Immature natural killer cell (primary cell): ENCODE results near the gene R3HDM4. TPM values are rescaled to one million over a fixed set of nuclear protein-coding genes. Genes with fewer than 3 reads are reported as not detected.

Experiments
- DNase-seq, 3 donors: peaks; one replicate each; pipeline ENCODE4 v3.0.0; 2022; ENCODE audit warnings: mixed read lengths in 1 of 3
- H3K27ac Mint-ChIP-seq, 6 donors: one replicate each; pipeline ENCODE4 v1.8.0; 2020; ENCODE audit warnings: mixed read lengths in 6 of 6, mild to moderate bottlenecking in 5 of 6, inconsistent platforms in 4 of 6, moderate library complexity in 3 of 6
- H3K27me3 Mint-ChIP-seq, 3 donors: one replicate each; pipeline ENCODE4 v1.8.0; 2020 to 2021; ENCODE audit warnings: low read depth in 3 of 3, mild to moderate bottlenecking in 3 of 3, mixed read lengths in 3 of 3, moderate library complexity in 3 of 3, inconsistent platforms in 1 of 3
- H3K36me3 Mint-ChIP-seq, 3 donors: one replicate each; pipeline ENCODE4 v1.8.0; 2020; ENCODE audit warnings: mixed read lengths in 3 of 3, inconsistent platforms in 2 of 3, mild to moderate bottlenecking in 2 of 3
- H3K4me1 Mint-ChIP-seq, 2 donors: one replicate each; pipeline ENCODE4 v1.8.0; 2020; ENCODE audit warnings: inconsistent platforms in 2 of 2, mild to moderate bottlenecking in 2 of 2, mixed read lengths in 2 of 2, moderate library complexity in 1 of 2
- H3K4me3 Mint-ChIP-seq, 5 donors: one replicate each; pipeline ENCODE4 v1.8.0; 2020; ENCODE audit warnings: mild to moderate bottlenecking in 5 of 5, mixed read lengths in 5 of 5, inconsistent platforms in 3 of 5, moderate library complexity in 3 of 5
- H3K9me3 Mint-ChIP-seq, 6 donors: one replicate each; pipeline ENCODE4 v1.8.0; 2020; ENCODE audit warnings: mild to moderate bottlenecking in 6 of 6, mixed read lengths in 6 of 6, inconsistent platforms in 4 of 6, moderate library complexity in 3 of 6
- polyA plus RNA-seq, 3 donors: library from polyadenylated mRNA; unstranded; fragments of 300-500 nt; fragmentation: Illumina TruSeq; gene quantifications; one replicate each; pipeline ENCODE4 v1.2.3, GENCODE V29; 2021

The R3HDM4 gene
- polyA plus RNA-seq, 3 donors from 2014 or later, result 83.5 to 146 (median 85.8) TPM

GRCh38 chr19:848386-848921, 64.6 kb downstream of the R3HDM4 start:
- Mint-ChIP-seq H3K9me3 (no peaks in the 10 kb centered on the region), H3K36me3 (no peaks in the 10 kb centered on the region), H3K4me3 (no peak overlapping the region), H3K27me3 (peaks cover 4 to 16% (median 9%) of the 10 kb centered on the region in 3 donors), H3K4me1 (peaks cover 0 to 2% of the 10 kb centered on the region in 2 donors), H3K27ac (no peak overlapping the region)
- no peak for DNase-seq

Other genes with a start within 250 kb of the R3HDM4 start
- 1 to 10 TPM in 2 of 3 donors, not detected in 1; 1.4 to 2.6 TPM for gene FSTL3, start 236.8 kb downstream of the R3HDM4 start, polyA plus RNA-seq
- 10 to 100 TPM in 1 of 3 donors, 1 to 10 TPM in 2; 5.8 to 41.4 (median 6.3) TPM for gene PRSS57, start 217.8 kb downstream of the R3HDM4 start, polyA plus RNA-seq
- gene PALM, start 204.3 kb downstream of the R3HDM4 start, polyA plus RNA-seq, result not detected
- gene MISP, start 162.1 kb downstream of the R3HDM4 start, polyA plus RNA-seq, result not detected
- 100 to 1,000 TPM in 1 of 3 donors, 10 to 100 TPM in 2; 70.0 to 185 (median 87.8) TPM for gene PTBP1, start 115.8 kb downstream of the R3HDM4 start, polyA plus RNA-seq
- not detected for gene PLPPR3, start 91.3 kb downstream of the R3HDM4 start, polyA plus RNA-seq
- not detected for gene AZU1, start 85.4 kb downstream of the R3HDM4 start, polyA plus RNA-seq
- not detected for gene PRTN3, start 72.2 kb downstream of the R3HDM4 start, polyA plus RNA-seq
- gene ELANE, start 60.9 kb downstream of the R3HDM4 start, polyA plus RNA-seq, result not detected
- gene CFD, start 53.6 kb downstream of the R3HDM4 start, polyA plus RNA-seq, result 1 to 10 TPM; 1.5 to 4.1 (median 3.6) TPM
- 100 to 1,000 TPM in 1 of 3 donors, 10 to 100 TPM in 2; 44.2 to 112 (median 48.0) TPM for gene MED16, start 20.0 kb downstream of the R3HDM4 start, polyA plus RNA-seq
- not detected for gene RNU6-9, start 19.7 kb downstream of the R3HDM4 start, polyA plus RNA-seq
- not detected for gene KISS1R, start 4.1 kb upstream of the R3HDM4 start, polyA plus RNA-seq
- gene ARID3A, start 12.8 kb upstream of the R3HDM4 start, polyA plus RNA-seq, result 1 to 10 TPM; 1.0 to 1.7 (median 1.4) TPM
- gene WDR18, start 71.1 kb upstream of the R3HDM4 start, polyA plus RNA-seq, result 100 to 1,000 TPM in 1 of 3 donors, 10 to 100 TPM in 2; 60.5 to 116 (median 70.9) TPM
- not detected for gene GRIN3B, start 87.2 kb upstream of the R3HDM4 start, polyA plus RNA-seq
- 100 to 1,000 TPM in 1 of 3 donors, 10 to 100 TPM in 2; 45.6 to 102 (median 61.1) TPM for gene TMEM259, start 107.9 kb upstream of the R3HDM4 start, polyA plus RNA-seq
- gene RNU6-2, start 108.3 kb upstream of the R3HDM4 start, polyA plus RNA-seq, result not detected
- gene CNN2, start 113.4 kb upstream of the R3HDM4 start, polyA plus RNA-seq, result 100 to 1,000 TPM; 227 to 382 (median 255) TPM
- gene ABCA7, start 126.9 kb upstream of the R3HDM4 start, polyA plus RNA-seq, result 10 to 100 TPM in 1 of 3 donors, 1 to 10 TPM in 2; 4.5 to 13.3 (median 5.2) TPM
- 100 to 1,000 TPM; 164 to 417 (median 169) TPM for gene ARHGAP45, start 153.9 kb upstream of the R3HDM4 start, polyA plus RNA-seq
- 100 to 1,000 TPM; 182 to 288 (median 237) TPM for gene POLR2E, start 182.2 kb upstream of the R3HDM4 start, polyA plus RNA-seq
- 100 to 1,000 TPM; 225 to 320 (median 280) TPM for gene GPX4, start 190.8 kb upstream of the R3HDM4 start, polyA plus RNA-seq